HepG2 (cell line): ENCODE data around the gene GNAI2. TPM values are rescaled to one million over a fixed set of nuclear protein-coding genes. Genes with fewer than 3 reads are reported as not detected.
A peak's percentile ranks its signal among the peaks of the same experiment; 100 is the strongest.

Experiments
- CBX5 ChIP-seq: sonication (generic); formaldehyde crosslinking; IDR thresholded peaks from 2 replicates; pipeline ENCODE4 v1.4.0; 2020; ENCODE audit warnings: missing genetic modification reagents, borderline replicate concordance
- DMAP1 ChIP-seq: IDR thresholded peaks from 2 replicates; pipeline ENCODE4 v1.6.1; 2016
- GABPA ChIP-seq, 2 experiments: IDR thresholded peaks; 2 replicates each; pipeline ENCODE4 v1.6.1; 2011 to 2016; ENCODE audit warnings: low read depth in 2 of 2, low read length in 1 of 2, missing biosample characterization in 1 of 2, missing genetic modification characterization in 1 of 2
- GABPB1 ChIP-seq: IDR thresholded peaks from 2 replicates; pipeline ENCODE4 v1.6.1; 2016; ENCODE audit warnings: mild to moderate bottlenecking, missing genetic modification reagents, moderate library complexity, missing compliant biosample characterization
- GATAD1 ChIP-seq: IDR thresholded peaks from 2 replicates; pipeline ENCODE4 v1.6.1; 2016; ENCODE audit warnings: missing genetic modification reagents, missing compliant biosample characterization
- KAT8 ChIP-seq: IDR thresholded peaks from 2 replicates; pipeline ENCODE4 v1.6.1; 2016; ENCODE audit warnings: missing genetic modification reagents, missing compliant biosample characterization
- KLF12 ChIP-seq: sonication (generic); formaldehyde crosslinking; IDR thresholded peaks from 2 replicates; pipeline ENCODE4 v1.4.0; 2020; ENCODE audit warnings: missing genetic modification reagents, borderline replicate concordance
- KLF9 ChIP-seq: IDR thresholded peaks from 2 replicates; pipeline ENCODE4 v1.6.1; 2016; ENCODE audit warnings: low read depth
- NCOA5 ChIP-seq: sonication (generic); formaldehyde crosslinking; IDR thresholded peaks from 2 replicates; pipeline ENCODE4 v1.4.0; 2020; ENCODE audit warnings: missing genetic modification reagents
- NFE2L1 ChIP-seq: sonication (generic); formaldehyde crosslinking; IDR thresholded peaks from 2 replicates; pipeline ENCODE4 v1.4.0; 2020; ENCODE audit warnings: missing genetic modification reagents, mild to moderate bottlenecking, borderline replicate concordance
- NFE2L2 ChIP-seq: fragments of 150-350 bp; IDR thresholded peaks from 2 replicates; pipeline ENCODE4 v1.6.1; 2014; ENCODE audit warnings: low read length
- NR3C1 ChIP-seq: sonication (generic); formaldehyde crosslinking; IDR thresholded peaks from 2 replicates; pipeline ENCODE4 v1.4.0; 2020; ENCODE audit warnings: missing genetic modification reagents
- PAWR ChIP-seq: sonication (generic); formaldehyde crosslinking; IDR thresholded peaks from 2 replicates; pipeline ENCODE4 v1.4.0; 2020; ENCODE audit warnings: missing genetic modification reagents, mild to moderate bottlenecking, borderline replicate concordance
- RFX5 ChIP-seq: IDR thresholded peaks from 2 replicates; pipeline ENCODE4 v1.6.1; 2011; ENCODE audit warnings: low read depth, low read length, improper control_type of control experiment
- RFXANK ChIP-seq: IDR thresholded peaks from 2 replicates; pipeline ENCODE4 v1.6.1; 2016
- SMARCE1 ChIP-seq: fragments of 450-650 bp; IDR thresholded peaks from 2 replicates; pipeline ENCODE4 v1.6.1; 2017; ENCODE audit warnings: borderline replicate concordance
- SMC3 ChIP-seq: IDR thresholded peaks from 2 replicates; pipeline ENCODE4 v1.6.1; 2011; ENCODE audit warnings: low read length, improper control_type of control experiment
- SNAPC4 ChIP-seq: sonication (generic); formaldehyde crosslinking; IDR thresholded peaks from 2 replicates; pipeline ENCODE4 v1.4.0; 2020; ENCODE audit warnings: mild to moderate bottlenecking, missing genetic modification reagents
- SRSF1 ChIP-seq: fragments of 200-400 bp; formaldehyde crosslinking; optimal IDR thresholded peaks from 2 replicates; pipeline ENCODE3; 2017; ENCODE audit warnings: mild to moderate bottlenecking, low read depth, low read length, moderate library complexity
- TCF7 ChIP-seq: sonication (generic); IDR thresholded peaks from 2 replicates; pipeline ENCODE4 v1.6.1; 2016; ENCODE audit warnings: antibody characterized with exemption, low read depth
- TOE1 ChIP-seq: sonication (generic); formaldehyde crosslinking; IDR thresholded peaks from 2 replicates; pipeline ENCODE4 v1.4.0; 2020; ENCODE audit warnings: mild to moderate bottlenecking, missing genetic modification reagents
- XRCC5 ChIP-seq: fragments of 200-400 bp; formaldehyde crosslinking; optimal IDR thresholded peaks from 2 replicates; pipeline ENCODE3; 2017; ENCODE audit warnings: mild to moderate bottlenecking, low read length
- ZBTB49 ChIP-seq: sonication (generic); formaldehyde crosslinking; IDR thresholded peaks from 2 replicates; pipeline ENCODE4 v1.4.0; 2020; ENCODE audit warnings: missing genetic modification reagents, borderline replicate concordance
- ZNF235 ChIP-seq: sonication (generic); formaldehyde crosslinking; IDR thresholded peaks from 2 replicates; pipeline ENCODE4 v1.8.1; 2023; ENCODE audit warnings: mild to moderate bottlenecking, missing genetic modification reagents, borderline replicate concordance
- ZNF282 ChIP-seq: fragments of 450-650 bp; IDR thresholded peaks from 2 replicates; pipeline ENCODE4 v1.6.1; 2018; ENCODE audit not compliant: partially characterized antibody
- ZNF44 ChIP-seq: sonication (generic); formaldehyde crosslinking; IDR thresholded peaks from 2 replicates; pipeline ENCODE4 v1.5.1; 2020; ENCODE audit warnings: mild to moderate bottlenecking, missing genetic modification reagents
- ZNF552 ChIP-seq: sonication (generic); formaldehyde crosslinking; IDR thresholded peaks from 2 replicates; pipeline ENCODE4 v1.9.0; 2022; ENCODE audit warnings: missing genetic modification reagents, mild to moderate bottlenecking, borderline replicate concordance
- polyA plus RNA-seq, 8 experiments: library from polyadenylated mRNA; depleted of rRNA in 3 of 8; stranded (reverse) in 7 of 8; unstranded in 1 of 8; fragments of >200 nt; fragmentation: Illumina TruSeq in 4 of 8; extraction: Trizol in 4 of 8; gene quantifications; 2 replicates each; pipeline versions ENCODE4 v1.2.1 to v1.2.3, GENCODE V29; 2011 to 2016; ENCODE audit warnings: low read depth in 4 of 8, missing spikeins in 1 of 8, mixed read lengths in 1 of 8; ENCODE audit not compliant: insufficient read depth in 1 of 8
- total RNA-seq, 5 experiments: library from RNA; depleted of rRNA; stranded (reverse); fragments of >200 nt; fragmentation: Illumina TruSeq; extraction: Trizol; gene quantifications; 2 replicates each; pipeline ENCODE4 v1.2.3, GENCODE V29; 2016; ENCODE audit warnings: low read depth in 1 of 5

Gene GNAI2
- total and polyA plus RNA-seq, 2 of the 13 experiments (the other 11 are each of a cell fraction or from before 2014, with no cell fraction given) = 51.1 to 66.2 TPM

- TF ChIP-seq NFE2L1 (CRISPR knock-in tag) (no peak), KLF9 (CRISPR knock-in tag) (no peak), KLF12 (no peak; the same call in 1 of the 2 replicates), SRSF1 (no peak), XRCC5 (peak; percentile 53), ZNF44 (CRISPR knock-in tag) (no peak), SNAPC4 (CRISPR knock-in tag) (no peak), TOE1 (CRISPR knock-in tag) (no peak), PAWR (CRISPR knock-in tag) (no peak), DMAP1 (CRISPR knock-in tag) (no peak), NFE2L2 (no peak), KAT8 (CRISPR knock-in tag) (peak; percentile 20), CBX5 (CRISPR knock-in tag) (no peak), ZNF282 (no peak), RFX5 (peak; percentile 81), GABPA (IDR thresholded peaks at IDR 0.05; ENCODE audit: low read depth, low read length) (peak; percentile 28), GABPA (CRISPR knock-in tag; IDR thresholded peaks at IDR 0.05; ENCODE audit: low read depth) (peak; percentile 74), ZBTB49 (no peak), GABPB1 (CRISPR knock-in tag) (peak; percentile 82; the same call in 1 of the 2 replicates), RFXANK (no peak), NCOA5 (CRISPR knock-in tag) (no peak), ZNF235 (CRISPR knock-in tag) (no peak), SMARCE1 (no peak), ZNF552 (no peak), SMC3 (no peak), NR3C1 (CRISPR knock-in tag) (no peak), GATAD1 (no peak), TCF7 (no peak)
These were observed at the start of gene GNAI2 (continued) for GRCh38 chr3:50235716-50236483.
